ENCODE data around the gene ZEB1. TPM values are rescaled to one million over a fixed set of nuclear protein-coding genes. Genes with fewer than 3 reads are reported as not detected.

Gene ZEB1
- total RNA-seq, 3 donors from 2014 or later: 8.8 to 200 (median 28.1) TPM

DNA sequence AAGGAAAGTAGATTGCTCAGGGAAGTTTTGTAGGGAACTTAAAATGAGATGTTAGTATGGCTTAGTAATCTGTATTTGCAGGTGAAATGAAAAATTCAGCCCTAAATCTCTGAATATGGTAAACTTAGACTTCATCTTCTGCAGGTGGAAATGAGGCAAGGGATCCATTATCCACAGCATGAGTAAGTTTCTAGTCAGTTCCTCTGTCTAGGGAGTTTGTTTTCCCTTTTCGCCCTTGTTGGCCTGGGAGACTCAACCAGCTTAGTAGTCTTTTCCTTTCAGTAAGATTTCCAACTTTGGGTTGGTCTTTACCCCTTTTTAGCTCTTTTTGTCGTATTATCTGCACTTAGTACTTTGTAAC is 65.6 kb downstream of the ZEB1 start:
- Histone ChIP-seq H3K36me3 (ENCODE audit: low read depth) (no peaks in the 10 kb centered on the region), H3K4me1 (ENCODE audit: low read depth) (no peaks in the 10 kb centered on the region), H3K9me3 (no peaks in the 10 kb centered on the region), H3K4me3 (no peak overlapping the region)
- DNase-seq (no peak), ATAC-seq (no peak)
- TF ChIP-seq, protein P1, sequence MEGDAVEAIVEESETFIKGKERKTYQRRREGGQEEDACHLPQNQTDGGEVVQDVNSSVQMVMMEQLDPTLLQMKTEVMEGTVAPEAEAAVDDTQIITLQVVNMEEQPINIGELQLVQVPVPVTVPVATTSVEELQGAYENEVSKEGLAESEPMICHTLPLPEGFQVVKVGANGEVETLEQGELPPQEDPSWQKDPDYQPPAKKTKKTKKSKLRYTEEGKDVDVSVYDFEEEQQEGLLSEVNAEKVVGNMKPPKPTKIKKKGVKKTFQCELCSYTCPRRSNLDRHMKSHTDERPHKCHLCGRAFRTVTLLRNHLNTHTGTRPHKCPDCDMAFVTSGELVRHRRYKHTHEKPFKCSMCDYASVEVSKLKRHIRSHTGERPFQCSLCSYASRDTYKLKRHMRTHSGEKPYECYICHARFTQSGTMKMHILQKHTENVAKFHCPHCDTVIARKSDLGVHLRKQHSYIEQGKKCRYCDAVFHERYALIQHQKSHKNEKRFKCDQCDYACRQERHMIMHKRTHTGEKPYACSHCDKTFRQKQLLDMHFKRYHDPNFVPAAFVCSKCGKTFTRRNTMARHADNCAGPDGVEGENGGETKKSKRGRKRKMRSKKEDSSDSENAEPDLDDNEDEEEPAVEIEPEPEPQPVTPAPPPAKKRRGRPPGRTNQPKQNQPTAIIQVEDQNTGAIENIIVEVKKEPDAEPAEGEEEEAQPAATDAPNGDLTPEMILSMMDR (IDR thresholded peaks at IDR 0.05): no peak
- intact Hi-C loops (cut with DNase I, micrococcal nuclease): no loop called here

DNA sequence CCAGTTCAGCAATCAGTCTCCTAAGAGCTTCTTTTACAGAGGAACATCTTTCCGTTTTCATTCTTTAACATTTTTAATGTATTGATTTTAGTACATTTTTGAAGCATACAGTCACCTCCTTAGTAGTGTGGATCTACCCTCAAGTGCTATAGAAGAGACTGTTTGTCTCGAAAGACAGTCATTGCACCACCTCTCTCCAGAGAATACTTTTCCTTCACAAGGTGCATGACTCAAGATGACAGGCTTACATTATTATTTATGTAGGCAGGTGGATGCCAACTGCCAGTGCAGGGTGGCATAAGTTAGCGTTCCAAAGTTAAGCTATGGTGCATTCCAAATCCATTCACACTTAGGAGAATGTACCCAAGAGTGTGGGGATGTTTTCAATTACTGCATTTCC is 71.8 kb downstream of the ZEB1 start:
- Histone ChIP-seq H3K4me3 (no peak overlapping the region), H3K4me1 (ENCODE audit: low read depth) (no peaks in the 10 kb centered on the region), H3K9me3 (no peaks in the 10 kb centered on the region), H3K36me3 (ENCODE audit: low read depth) (no peaks in the 10 kb centered on the region)
- TF ChIP-seq, protein P1 (IDR thresholded peaks at IDR 0.05): no peak
- ATAC-seq: no peak
- intact Hi-C loops (cut with DNase I, micrococcal nuclease): no loop called here
- DNase-seq: no peak

DNA sequence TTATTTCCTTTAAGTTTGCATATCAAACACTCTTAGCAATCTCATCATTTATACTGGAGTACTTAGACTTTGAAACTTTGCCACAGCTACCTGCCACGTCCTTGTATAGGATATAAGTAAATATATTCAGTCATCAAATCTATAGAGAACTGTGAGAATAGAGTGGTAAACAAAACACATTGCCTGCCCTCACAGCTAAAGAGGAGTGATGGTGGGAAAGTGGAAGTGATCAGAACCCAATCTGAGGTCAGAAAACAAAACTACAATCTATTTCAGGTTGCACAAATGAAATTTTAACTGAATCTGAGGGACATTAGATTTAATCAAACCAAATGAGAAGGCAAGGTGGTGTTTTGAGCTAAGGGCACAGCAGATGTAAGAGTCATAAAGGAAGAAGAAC is 74.8 kb downstream of the ZEB1 start:
- intact Hi-C loops (cut with DNase I, micrococcal nuclease): no loop called here
- H3K4me1 ChIP-seq (ENCODE audit: low read depth): no peaks in the 10 kb centered on the region
- no peaks in the 10 kb centered on the region for H3K9me3 ChIP-seq
- TF ChIP-seq, protein P1 (IDR thresholded peaks at IDR 0.05): no peak
- ATAC-seq: no peak
- no peaks in the 10 kb centered on the region for H3K36me3 ChIP-seq (ENCODE audit: low read depth)
- no peak for DNase-seq
- H3K4me3 ChIP-seq: no peak overlapping the region

DNA sequence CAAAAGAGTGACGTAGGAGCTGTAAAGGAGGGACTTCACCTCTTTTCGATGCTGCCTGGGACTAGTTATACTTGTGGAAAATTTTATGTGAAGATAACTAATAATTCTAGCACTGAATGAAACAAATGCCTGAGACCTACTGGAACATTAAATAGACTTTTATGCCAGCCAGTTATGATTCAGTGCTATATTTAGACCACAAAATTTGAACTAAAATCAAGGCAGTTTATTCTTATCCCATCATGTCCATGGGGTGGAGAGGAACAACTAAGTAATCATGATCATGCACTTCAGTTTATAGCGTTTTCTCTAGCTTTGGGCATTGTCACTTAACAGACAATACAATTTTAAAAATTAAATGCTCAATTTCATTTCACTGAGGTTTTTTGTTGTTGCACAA is 76.7 kb downstream of the ZEB1 start:
- H3K9me3 ChIP-seq: no peaks in the 10 kb centered on the region
- H3K4me3 ChIP-seq: no peak overlapping the region
- no peaks in the 10 kb centered on the region for H3K36me3 ChIP-seq (ENCODE audit: low read depth)
- TF ChIP-seq, protein P1 (IDR thresholded peaks at IDR 0.05): no peak
- ATAC-seq: no peak
- no peaks in the 10 kb centered on the region for H3K4me1 ChIP-seq (ENCODE audit: low read depth)
- intact Hi-C loops (cut with DNase I, micrococcal nuclease): no loop called here
- DNase-seq: no peak

DNA sequence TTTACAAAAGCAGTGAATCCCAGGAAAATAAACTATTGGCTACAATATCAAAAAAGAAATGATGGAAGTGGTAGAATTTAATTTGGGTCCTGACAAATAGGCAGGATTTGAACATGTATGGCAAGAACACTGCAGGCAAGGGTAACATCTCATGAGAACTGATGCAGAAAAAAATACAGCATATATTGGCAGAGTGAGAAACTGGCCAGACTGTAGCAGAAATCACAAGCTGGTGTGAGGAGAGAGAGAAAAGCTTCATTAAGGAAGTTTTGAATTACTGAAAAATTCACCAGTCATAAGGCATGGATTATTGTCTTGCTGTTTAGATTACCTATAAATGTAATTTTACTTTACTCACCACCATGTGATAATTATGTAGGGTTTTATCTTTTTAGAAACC is 77.4 kb downstream of the ZEB1 start:
- intact Hi-C loops (cut with DNase I, micrococcal nuclease): no loop called here
- no peaks in the 10 kb centered on the region for H3K9me3 ChIP-seq
- H3K4me1 ChIP-seq (ENCODE audit: low read depth): no peaks in the 10 kb centered on the region
- TF ChIP-seq, protein P1 (IDR thresholded peaks at IDR 0.05): no peak
- DNase-seq (no peak), ATAC-seq (no peak)
- H3K36me3 ChIP-seq (ENCODE audit: low read depth): no peaks in the 10 kb centered on the region
- H3K4me3 ChIP-seq: no peak overlapping the region

DNA sequence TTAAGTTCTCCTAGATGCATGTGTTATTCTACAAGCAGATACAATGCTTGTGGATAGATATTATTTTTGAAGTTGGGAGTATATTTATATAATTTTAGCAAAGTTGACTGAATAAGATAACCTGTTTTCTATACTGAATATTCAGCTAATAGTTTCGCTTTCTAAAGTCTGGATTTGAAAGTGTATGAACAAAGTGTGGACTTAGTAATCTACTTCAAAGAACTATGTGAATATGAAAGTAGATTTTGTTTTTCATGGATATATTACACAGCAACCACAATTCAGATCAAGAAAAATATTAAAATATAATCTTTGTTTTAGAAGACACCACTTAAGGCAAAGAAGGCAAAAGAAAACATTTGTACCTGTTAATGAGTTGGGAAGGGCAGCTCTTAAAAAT is 78.8 kb downstream of the ZEB1 start:
- TF ChIP-seq, protein P1 (IDR thresholded peaks at IDR 0.05): no peak
- intact Hi-C loops (cut with DNase I, micrococcal nuclease): no loop called here
- H3K9me3 ChIP-seq: no peaks in the 10 kb centered on the region
- DNase-seq (no peak), ATAC-seq (no peak)
- no peak overlapping the region for H3K4me3 ChIP-seq
- no peaks in the 10 kb centered on the region for H3K36me3 ChIP-seq (ENCODE audit: low read depth)
- no peaks in the 10 kb centered on the region for H3K4me1 ChIP-seq (ENCODE audit: low read depth)
